Kidney (tissue), 14 donors: Measurements from ENCODE around the gene PTMA. TPM values are rescaled to one million over a fixed set of nuclear protein-coding genes. Genes with fewer than 3 reads are reported as not detected.
"Not testable (repeated sequence)": the region's sequence is repeated elsewhere in the genome, so short reads cannot be mapped to it uniquely, and the experiment has no call there.

Experiments used
- DNase-seq, 5 donors: peaks; one replicate each; pipeline ENCODE4 v3.0.0-alpha.2; 2013 to 2020
- FAIRE-seq: peaks from 2 replicates; lab custom pipeline; 2012; peaks lifted over from hg19 to GRCh38; lab: Jason Lieb, UNC
- H3K27ac ChIP-seq, 2 donors: one replicate each; pipeline ENCODE4 v1.7.0; 2013; ENCODE audit warnings: low read depth in 2 of 2, low read length in 2 of 2, inconsistent platforms in 1 of 2
- H3K27me3 ChIP-seq: one replicate; pipeline ENCODE4 v1.7.1; 2013; ENCODE audit warnings: low read length, inconsistent platforms; ENCODE audit not compliant: control insufficient read depth, insufficient read depth
- H3K36me3 ChIP-seq, 3 donors: one replicate each; pipeline versions ENCODE4 v1.7.0 to v1.7.1; 2013; ENCODE audit warnings: low read length in 3 of 3, control low read depth in 1 of 3, inconsistent platforms in 1 of 3; ENCODE audit not compliant: insufficient read depth in 3 of 3, control insufficient read depth in 2 of 3
- H3K4me1 ChIP-seq, 3 donors: one replicate each; pipeline versions ENCODE4 v1.7.0 to v1.7.1; 2013; ENCODE audit warnings: low read length in 3 of 3, inconsistent platforms in 1 of 3, low read depth in 1 of 3; ENCODE audit not compliant: control insufficient read depth in 2 of 3, insufficient read depth in 2 of 3
- H3K4me3 ChIP-seq, 3 donors: one replicate each; pipeline versions ENCODE4 v1.7.0 to v1.8.1; 2013; ENCODE audit warnings: low read length in 3 of 3, control low read depth in 1 of 3, inconsistent platforms in 1 of 3
- H3K9ac ChIP-seq, 3 donors: one replicate each; pipeline versions ENCODE4 v1.7.0 to v1.7.1; 2013; ENCODE audit warnings: low read length in 3 of 3, control low read depth in 1 of 3, inconsistent platforms in 1 of 3
- H3K9me3 ChIP-seq, 3 donors: one replicate each; pipeline versions ENCODE4 v1.7.0 to v1.7.1; 2013; ENCODE audit warnings: low read length in 3 of 3, control low read depth in 1 of 3, inconsistent platforms in 1 of 3; ENCODE audit not compliant: control insufficient read depth in 2 of 3, insufficient read depth in 1 of 3
- intact Hi-C: fragments of 100-400 bp; cut with DNase I; formaldehyde crosslinking; loops from one replicate; pipeline ENCODE4 v1.11.1; 2022
- polyA plus RNA-seq: library from polyadenylated mRNA; stranded (reverse); fragments of 350-450 nt; fragmentation: Illumina TruSeq; extraction: RNeasy Lipid Tissue Mini Kit (QIAGEN cat#74804); gene quantifications from one replicate; pipeline ENCODE4 v1.2.3, GENCODE V29; 2014; ENCODE audit warnings: low read depth, low replicate concordance; ENCODE audit not compliant: insufficient read depth
- total RNA-seq: library from RNA; stranded (reverse); fragmentation: NEBNext Ultra II Directional; extraction: Animal tissue kit (Norgen Biotek cat#: 25700); gene quantifications from one replicate; pipeline ENCODE4 v1.2.1, GENCODE V29; 2021
- TF ChIP-seq, protein P1 (sequence below): IDR thresholded peaks from 3 replicates; pipeline ENCODE4 v1.5.1; 2012; ENCODE audit warnings: mild to moderate bottlenecking, moderate library complexity, borderline replicate concordance; ENCODE audit not compliant: insufficient read depth; ENCODE audit errors: extremely low read depth
- donor health status: control.
- donor health status: control.
- donor health status: control.
- donor health status: control.
- donor health status: control.
- donor health status: DM: yes; HTN: yes; CAD: no.
- donor health status: Normal renal cell carcinoma (clear cell type).

PTMA gene
- total and polyA plus RNA-seq, 2 donors from 2014 or later, result 825 to 1,173 TPM

- FAIRE-seq (no peak), DNase-seq (no peak)
- TF ChIP-seq, protein P1, sequence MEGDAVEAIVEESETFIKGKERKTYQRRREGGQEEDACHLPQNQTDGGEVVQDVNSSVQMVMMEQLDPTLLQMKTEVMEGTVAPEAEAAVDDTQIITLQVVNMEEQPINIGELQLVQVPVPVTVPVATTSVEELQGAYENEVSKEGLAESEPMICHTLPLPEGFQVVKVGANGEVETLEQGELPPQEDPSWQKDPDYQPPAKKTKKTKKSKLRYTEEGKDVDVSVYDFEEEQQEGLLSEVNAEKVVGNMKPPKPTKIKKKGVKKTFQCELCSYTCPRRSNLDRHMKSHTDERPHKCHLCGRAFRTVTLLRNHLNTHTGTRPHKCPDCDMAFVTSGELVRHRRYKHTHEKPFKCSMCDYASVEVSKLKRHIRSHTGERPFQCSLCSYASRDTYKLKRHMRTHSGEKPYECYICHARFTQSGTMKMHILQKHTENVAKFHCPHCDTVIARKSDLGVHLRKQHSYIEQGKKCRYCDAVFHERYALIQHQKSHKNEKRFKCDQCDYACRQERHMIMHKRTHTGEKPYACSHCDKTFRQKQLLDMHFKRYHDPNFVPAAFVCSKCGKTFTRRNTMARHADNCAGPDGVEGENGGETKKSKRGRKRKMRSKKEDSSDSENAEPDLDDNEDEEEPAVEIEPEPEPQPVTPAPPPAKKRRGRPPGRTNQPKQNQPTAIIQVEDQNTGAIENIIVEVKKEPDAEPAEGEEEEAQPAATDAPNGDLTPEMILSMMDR, result no peak
- H3K9me3 ChIP-seq, result no peaks in the 10 kb centered on the region
- H3K9ac ChIP-seq, result no peak overlapping the region
- no peaks in the 10 kb centered on the region for H3K27me3 ChIP-seq
- intact Hi-C loops, result no loop called here
- no peaks in the 10 kb centered on the region for H3K4me1 ChIP-seq
- no peak overlapping the region for H3K4me3 ChIP-seq
- H3K27ac ChIP-seq, result no peak overlapping the region
- H3K36me3 ChIP-seq, result no peaks in the 10 kb centered on the region
Measured at GRCh38 chr2:231743376-231744116, 35.2 kb downstream of the PTMA start.

- intact Hi-C loops, result no loop called here
- no peak overlapping the region for H3K4me3 ChIP-seq
- no peaks in the 10 kb centered on the region for H3K36me3 ChIP-seq
- peak in 1 of 5 donors; percentile 31 for DNase-seq
- no peak for FAIRE-seq
- TF ChIP-seq, protein P1, result no peak
- no peak overlapping the region for H3K9ac ChIP-seq
- no peaks in the 10 kb centered on the region for H3K9me3 ChIP-seq
- no peaks in the 10 kb centered on the region for H3K27me3 ChIP-seq
- no peak overlapping the region for H3K27ac ChIP-seq
- H3K4me1 ChIP-seq, result no peaks in the 10 kb centered on the region
Measured at GRCh38 chr2:231745303-231746038, 37.1 kb downstream of the PTMA start.

DNA sequence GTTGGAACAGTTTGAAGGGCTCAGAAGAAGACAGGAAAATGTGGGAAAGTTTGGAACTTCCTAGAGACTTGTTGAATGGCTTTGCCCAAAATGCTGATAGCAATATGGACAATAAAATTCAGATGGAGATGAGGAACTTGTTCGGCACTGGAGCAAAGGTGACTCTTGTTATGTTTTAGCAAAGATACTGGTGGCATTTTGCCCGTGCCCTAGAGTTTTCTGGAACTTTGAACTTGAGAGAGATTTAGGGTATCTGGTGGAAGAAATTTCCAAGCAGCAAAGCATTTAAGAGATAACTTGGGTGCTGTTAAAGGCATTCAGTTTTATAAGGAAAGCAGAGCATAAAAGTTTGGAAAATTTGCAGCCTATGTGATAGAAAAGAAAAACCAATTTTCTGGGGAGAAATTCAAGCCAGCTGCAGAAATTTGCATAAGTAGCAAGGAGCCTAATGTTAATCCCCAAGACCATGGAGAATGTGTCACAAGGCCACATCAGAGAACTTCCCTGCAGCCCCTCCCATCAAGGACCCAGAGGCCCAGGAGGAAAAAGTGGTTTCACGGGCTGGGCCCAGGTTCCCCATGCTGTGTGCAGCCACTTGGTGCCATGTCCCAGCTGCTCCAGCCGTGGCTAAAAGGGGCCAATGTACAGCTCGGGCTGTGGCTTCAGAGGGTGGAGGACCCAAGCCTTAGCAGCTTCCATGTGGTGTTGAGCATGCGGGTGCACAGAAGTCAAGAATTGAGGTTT is 40.0 kb downstream of the PTMA start:
- H3K27ac ChIP-seq, H3K9ac ChIP-seq, FAIRE-seq, H3K27me3 ChIP-seq, H3K4me3 ChIP-seq, DNase-seq, H3K4me1 ChIP-seq, H3K9me3 ChIP-seq, intact Hi-C loops, H3K36me3 ChIP-seq: not testable (repeated sequence)

GRCh38 chr2:231749016-231749415 is 40.7 kb downstream of the PTMA start:
- intact Hi-C loops, H3K36me3 ChIP-seq, FAIRE-seq, DNase-seq, H3K9me3 ChIP-seq, H3K9ac ChIP-seq, H3K27me3 ChIP-seq, H3K27ac ChIP-seq, H3K4me1 ChIP-seq, H3K4me3 ChIP-seq: not testable (repeated sequence)
